ENCODE measurements around the gene EIF3L. TPM values are rescaled to one million over a fixed set of nuclear protein-coding genes. Genes with fewer than 3 reads are reported as not detected.

The EIF3L gene
- total and polyA plus RNA-seq, 2 of the 8 experiments (the other 6 are each of a cell fraction or from before 2014, with no cell fraction given): 639 to 886 TPM

DNA sequence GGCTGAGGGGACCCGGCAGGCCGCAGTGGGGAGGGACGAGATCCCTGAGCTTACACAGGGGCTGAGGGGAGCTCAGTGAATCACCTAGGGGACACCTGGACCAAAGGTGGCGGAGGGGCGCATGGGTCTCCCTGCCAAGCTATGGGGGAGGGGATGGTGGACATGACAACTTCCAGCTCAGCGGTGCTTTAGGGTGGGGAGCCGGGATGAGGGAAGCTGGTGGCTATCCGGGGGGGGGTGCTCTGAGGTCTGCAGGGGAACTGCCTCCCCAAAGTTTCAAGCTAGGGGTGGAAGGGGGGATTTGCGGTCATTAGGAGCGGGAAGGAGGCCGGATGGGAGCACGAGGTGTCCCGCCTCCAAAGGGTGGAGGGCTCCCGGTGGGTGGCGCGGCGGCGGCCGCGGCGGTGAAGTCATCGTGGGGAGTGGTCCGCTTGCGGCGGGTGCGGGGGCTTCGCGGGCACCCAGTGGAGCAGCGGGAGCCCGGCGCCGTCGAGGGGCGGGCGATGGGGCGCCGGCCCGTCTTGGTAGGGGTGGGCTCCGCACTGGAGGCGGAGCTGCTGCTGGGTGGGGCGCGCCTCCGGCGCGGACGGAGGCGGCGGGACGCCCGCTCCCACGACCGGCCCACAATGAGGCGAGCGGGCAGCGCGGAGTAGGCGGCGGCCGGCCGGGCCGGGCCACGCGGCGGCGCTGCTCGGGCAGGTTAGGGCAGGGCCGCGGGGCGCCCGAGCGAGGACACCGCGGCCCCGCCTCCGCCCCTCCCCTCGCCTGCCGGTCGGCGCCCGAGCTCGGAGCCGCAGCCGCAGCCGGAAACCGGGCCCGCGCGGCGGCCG is 56.5 kb downstream of the EIF3L start, which contains the start of gene MICALL1 (continued):
- TF ChIP-seq, protein P1, sequence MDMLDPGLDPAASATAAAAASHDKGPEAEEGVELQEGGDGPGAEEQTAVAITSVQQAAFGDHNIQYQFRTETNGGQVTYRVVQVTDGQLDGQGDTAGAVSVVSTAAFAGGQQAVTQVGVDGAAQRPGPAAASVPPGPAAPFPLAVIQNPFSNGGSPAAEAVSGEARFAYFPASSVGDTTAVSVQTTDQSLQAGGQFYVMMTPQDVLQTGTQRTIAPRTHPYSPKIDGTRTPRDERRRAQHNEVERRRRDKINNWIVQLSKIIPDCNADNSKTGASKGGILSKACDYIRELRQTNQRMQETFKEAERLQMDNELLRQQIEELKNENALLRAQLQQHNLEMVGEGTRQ (IDR thresholded peaks at IDR 0.05; ENCODE audit: low read length): no peak
- TF ChIP-seq EZH2 (IDR thresholded peaks at IDR 0.05; ENCODE audit: low read depth, low read length, severe bottlenecking) (no peak), KDM4A (IDR thresholded peaks at IDR 0.05; ENCODE audit: low read depth, low read length, severe bottlenecking) (no peak), CBX5 (IDR thresholded peaks at IDR 0.05; ENCODE audit: low read depth, low read length) (no peak), BCL11A (IDR thresholded peaks at IDR 0.05; ENCODE audit: low read depth in 2 of 2, low read length in 2 of 2) (no peak), ASH2L (IDR thresholded peaks at IDR 0.05; ENCODE audit: low read length) (no peak), NANOG (IDR thresholded peaks at IDR 0.05; ENCODE audit: insufficient read depth, low read depth, low read length, poor library complexity, severe bottlenecking) (no peak), RAD21 (IDR thresholded peaks at IDR 0.05 in 1 of 2, conservative IDR thresholded peaks at IDR 0.05 in 1 of 2; ENCODE audit: low read depth in 2 of 2, low read length in 2 of 2) (peak in 1 of 2 experiments; percentile 37; a peak in 2 of 4 replicates), TAF1 (IDR thresholded peaks at IDR 0.05; ENCODE audit: low read depth, low read length) (peak; percentile 44), POLR2A (IDR thresholded peaks at IDR 0.05; ENCODE audit: control extremely low read depth in 1 of 2, low read depth in 2 of 2, low read length in 2 of 2) (0 out of 3 replicates have a peak, but pooled peaks of 1 of the 2 experiments have one; percentile 23), SP2 (IDR thresholded peaks at IDR 0.05; ENCODE audit: low read length) (no peak), SIN3A (conservative IDR thresholded peaks at IDR 0.05 in 1 of 2, IDR thresholded peaks at IDR 0.05 in 1 of 2; ENCODE audit: low read depth in 1 of 2, low read length in 2 of 2) (no peak)
- TF ChIP-seq, protein P2, sequence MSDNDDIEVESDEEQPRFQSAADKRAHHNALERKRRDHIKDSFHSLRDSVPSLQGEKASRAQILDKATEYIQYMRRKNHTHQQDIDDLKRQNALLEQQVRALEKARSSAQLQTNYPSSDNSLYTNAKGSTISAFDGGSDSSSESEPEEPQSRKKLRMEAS (IDR thresholded peaks at IDR 0.05): peak; percentile 17
- TF ChIP-seq, protein P3, sequence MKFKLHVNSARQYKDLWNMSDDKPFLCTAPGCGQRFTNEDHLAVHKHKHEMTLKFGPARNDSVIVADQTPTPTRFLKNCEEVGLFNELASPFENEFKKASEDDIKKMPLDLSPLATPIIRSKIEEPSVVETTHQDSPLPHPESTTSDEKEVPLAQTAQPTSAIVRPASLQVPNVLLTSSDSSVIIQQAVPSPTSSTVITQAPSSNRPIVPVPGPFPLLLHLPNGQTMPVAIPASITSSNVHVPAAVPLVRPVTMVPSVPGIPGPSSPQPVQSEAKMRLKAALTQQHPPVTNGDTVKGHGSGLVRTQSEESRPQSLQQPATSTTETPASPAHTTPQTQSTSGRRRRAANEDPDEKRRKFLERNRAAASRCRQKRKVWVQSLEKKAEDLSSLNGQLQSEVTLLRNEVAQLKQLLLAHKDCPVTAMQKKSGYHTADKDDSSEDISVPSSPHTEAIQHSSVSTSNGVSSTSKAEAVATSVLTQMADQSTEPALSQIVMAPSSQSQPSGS (IDR thresholded peaks at IDR 0.05; ENCODE audit: low read length): no peak
- TF ChIP-seq, protein P4, sequence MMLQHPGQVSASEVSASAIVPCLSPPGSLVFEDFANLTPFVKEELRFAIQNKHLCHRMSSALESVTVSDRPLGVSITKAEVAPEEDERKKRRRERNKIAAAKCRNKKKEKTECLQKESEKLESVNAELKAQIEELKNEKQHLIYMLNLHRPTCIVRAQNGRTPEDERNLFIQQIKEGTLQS (IDR thresholded peaks at IDR 0.05; ENCODE audit: insufficient read depth, low read depth, low read length): no peak
- TF ChIP-seq, protein P5, sequence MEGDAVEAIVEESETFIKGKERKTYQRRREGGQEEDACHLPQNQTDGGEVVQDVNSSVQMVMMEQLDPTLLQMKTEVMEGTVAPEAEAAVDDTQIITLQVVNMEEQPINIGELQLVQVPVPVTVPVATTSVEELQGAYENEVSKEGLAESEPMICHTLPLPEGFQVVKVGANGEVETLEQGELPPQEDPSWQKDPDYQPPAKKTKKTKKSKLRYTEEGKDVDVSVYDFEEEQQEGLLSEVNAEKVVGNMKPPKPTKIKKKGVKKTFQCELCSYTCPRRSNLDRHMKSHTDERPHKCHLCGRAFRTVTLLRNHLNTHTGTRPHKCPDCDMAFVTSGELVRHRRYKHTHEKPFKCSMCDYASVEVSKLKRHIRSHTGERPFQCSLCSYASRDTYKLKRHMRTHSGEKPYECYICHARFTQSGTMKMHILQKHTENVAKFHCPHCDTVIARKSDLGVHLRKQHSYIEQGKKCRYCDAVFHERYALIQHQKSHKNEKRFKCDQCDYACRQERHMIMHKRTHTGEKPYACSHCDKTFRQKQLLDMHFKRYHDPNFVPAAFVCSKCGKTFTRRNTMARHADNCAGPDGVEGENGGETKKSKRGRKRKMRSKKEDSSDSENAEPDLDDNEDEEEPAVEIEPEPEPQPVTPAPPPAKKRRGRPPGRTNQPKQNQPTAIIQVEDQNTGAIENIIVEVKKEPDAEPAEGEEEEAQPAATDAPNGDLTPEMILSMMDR (IDR thresholded peaks at IDR 0.05; ENCODE audit: control extremely low read depth in 1 of 3, insufficient read depth in 1 of 3, low read depth in 1 of 3, low read length in 3 of 3): peak; percentile 36 to 46 (median 42); a peak in 3 of 4 replicates
